ENCODE data around the gene FAF1. TPM values are rescaled to one million over a fixed set of nuclear protein-coding genes. Genes with fewer than 3 reads are reported as not detected.

Gene FAF1
- total RNA-seq, 1 experiment from 2014 or later = 78.7 TPM

GRCh38 chr1:50453266-50453665 is 506.8 kb downstream of the FAF1 start:
- ChIA-PET POLR2A (no interaction called here), CTCF (no interaction called here)
- DNase-seq = no peak
- intact Hi-C loops (cut with micrococcal nuclease; ENCODE audit: unreplicated experiment) = no loop called here
- TF ChIP-seq CTCF (IDR thresholded peaks at IDR 0.05; ENCODE audit: insufficient read depth in 1 of 2, low read depth in 1 of 2, low read length in 1 of 2, severe bottlenecking in 1 of 2, unreplicated experiment in 1 of 2) = no peak
- H3K27ac Mint-ChIP-seq (ENCODE audit: unreplicated experiment) = no peak overlapping the region
- H3K36me3 ChIP-seq (ENCODE audit: control insufficient read depth, insufficient read depth, low read length) = no peaks in the 10 kb centered on the region; the same call in 1 of the 2 replicates
- peaks cover 13% of the 10 kb centered on the region for H3K36me3 Mint-ChIP-seq (ENCODE audit: insufficient read depth, unreplicated experiment)
- H3K4me3 Mint-ChIP-seq (ENCODE audit: unreplicated experiment) = no peak overlapping the region
- no peaks in the 10 kb centered on the region for H3K27me3 Mint-ChIP-seq (ENCODE audit: insufficient read depth, unreplicated experiment)
- no peaks in the 10 kb centered on the region for H3K9me3 ChIP-seq
- no peaks in the 10 kb centered on the region for H3K27me3 ChIP-seq (replicated peaks; ENCODE audit: control insufficient read depth, insufficient read depth, low read length)
- no peak overlapping the region for H3K4me3 ChIP-seq (ENCODE audit: low read depth, low read length)
- BruUV-seq (replicated peaks) = no TSS peak
- no peaks in the 10 kb centered on the region for H3K9me3 Mint-ChIP-seq (ENCODE audit: unreplicated experiment)
- no peaks in the 10 kb centered on the region for H3K4me1 ChIP-seq
- H3K4me1 Mint-ChIP-seq (ENCODE audit: low read depth, unreplicated experiment) = no peaks in the 10 kb centered on the region

GRCh38 chr1:50452700-50453099 is 507.4 kb downstream of the FAF1 start:
- Mint-ChIP-seq H3K4me3 (ENCODE audit: unreplicated experiment) (no peak overlapping the region), H3K27me3 (ENCODE audit: insufficient read depth, unreplicated experiment) (no peaks in the 10 kb centered on the region), H3K36me3 (ENCODE audit: insufficient read depth, unreplicated experiment) (peaks cover 13% of the 10 kb centered on the region), H3K27ac (ENCODE audit: unreplicated experiment) (no peak overlapping the region), H3K9me3 (ENCODE audit: unreplicated experiment) (no peaks in the 10 kb centered on the region), H3K4me1 (ENCODE audit: low read depth, unreplicated experiment) (no peaks in the 10 kb centered on the region)
- ChIA-PET POLR2A (no interaction called here), CTCF (no interaction called here)
- TF ChIP-seq CTCF (IDR thresholded peaks at IDR 0.05; ENCODE audit: insufficient read depth in 1 of 2, low read depth in 1 of 2, low read length in 1 of 2, severe bottlenecking in 1 of 2, unreplicated experiment in 1 of 2) = no peak
- no peaks in the 10 kb centered on the region for H3K4me1 ChIP-seq
- intact Hi-C loops (cut with micrococcal nuclease; ENCODE audit: unreplicated experiment) = no loop called here
- no peaks in the 10 kb centered on the region for H3K9me3 ChIP-seq
- H3K4me3 ChIP-seq (ENCODE audit: low read depth, low read length) = no peak overlapping the region
- no peaks in the 10 kb centered on the region for H3K27me3 ChIP-seq (replicated peaks; ENCODE audit: control insufficient read depth, insufficient read depth, low read length)
- no peak for DNase-seq
- H3K36me3 ChIP-seq (ENCODE audit: control insufficient read depth, insufficient read depth, low read length) = no peaks in the 10 kb centered on the region; the same call in 1 of the 2 replicates
- BruUV-seq (replicated peaks) = no TSS peak

- intact Hi-C loops (cut with micrococcal nuclease; ENCODE audit: unreplicated experiment) = no loop called here
- no peaks in the 10 kb centered on the region for H3K9me3 ChIP-seq
- no peak for TF ChIP-seq CTCF (IDR thresholded peaks at IDR 0.05; ENCODE audit: insufficient read depth in 1 of 2, low read depth in 1 of 2, low read length in 1 of 2, severe bottlenecking in 1 of 2, unreplicated experiment in 1 of 2)
- DNase-seq = no peak
- H3K4me1 ChIP-seq = no peaks in the 10 kb centered on the region
- POLR2A ChIA-PET = no interaction called here
- no peaks in the 10 kb centered on the region for H3K27me3 Mint-ChIP-seq (ENCODE audit: insufficient read depth, unreplicated experiment)
- CTCF ChIA-PET = no interaction called here
- BruUV-seq (replicated peaks) = no TSS peak
- no peak overlapping the region for H3K4me3 ChIP-seq (ENCODE audit: low read depth, low read length)
- peaks cover 11% of the 10 kb centered on the region for H3K36me3 Mint-ChIP-seq (ENCODE audit: insufficient read depth, unreplicated experiment)
- no peak overlapping the region for H3K4me3 Mint-ChIP-seq (ENCODE audit: unreplicated experiment)
- no peaks in the 10 kb centered on the region for H3K9me3 Mint-ChIP-seq (ENCODE audit: unreplicated experiment)
- no peaks in the 10 kb centered on the region for H3K27me3 ChIP-seq (replicated peaks; ENCODE audit: control insufficient read depth, insufficient read depth, low read length)
- H3K4me1 Mint-ChIP-seq (ENCODE audit: low read depth, unreplicated experiment) = no peaks in the 10 kb centered on the region
- no peak overlapping the region for H3K27ac Mint-ChIP-seq (ENCODE audit: unreplicated experiment)
- H3K36me3 ChIP-seq (ENCODE audit: control insufficient read depth, insufficient read depth, low read length) = no peaks in the 10 kb centered on the region; the same call in 1 of the 2 replicates
Measured at GRCh38 chr1:50450861-50451653, 509.0 kb downstream of the FAF1 start.
